M059J (cell line): ENCODE data around the gene CCDC192. TPM values are rescaled to one million over a fixed set of nuclear protein-coding genes. Genes with fewer than 3 reads are reported as not detected.
A peak's percentile ranks its signal among the peaks of the same experiment; 100 is the strongest.

ENCODE experiments used
- DNase-seq: peaks from one replicate; pipeline ENCODE4 v3.0.0-alpha.2; 2012; ENCODE audit warnings: low read depth
- total RNA-seq: library from RNA; depleted of rRNA; stranded (reverse); fragments of >200 nt; shearing (Covaris generic); gene quantifications from 2 replicates; pipeline ENCODE4 v1.2.3, GENCODE V29; 2014

CCDC192 gene
- total RNA-seq, 1 experiment from 2014 or later: not detected

DNA sequence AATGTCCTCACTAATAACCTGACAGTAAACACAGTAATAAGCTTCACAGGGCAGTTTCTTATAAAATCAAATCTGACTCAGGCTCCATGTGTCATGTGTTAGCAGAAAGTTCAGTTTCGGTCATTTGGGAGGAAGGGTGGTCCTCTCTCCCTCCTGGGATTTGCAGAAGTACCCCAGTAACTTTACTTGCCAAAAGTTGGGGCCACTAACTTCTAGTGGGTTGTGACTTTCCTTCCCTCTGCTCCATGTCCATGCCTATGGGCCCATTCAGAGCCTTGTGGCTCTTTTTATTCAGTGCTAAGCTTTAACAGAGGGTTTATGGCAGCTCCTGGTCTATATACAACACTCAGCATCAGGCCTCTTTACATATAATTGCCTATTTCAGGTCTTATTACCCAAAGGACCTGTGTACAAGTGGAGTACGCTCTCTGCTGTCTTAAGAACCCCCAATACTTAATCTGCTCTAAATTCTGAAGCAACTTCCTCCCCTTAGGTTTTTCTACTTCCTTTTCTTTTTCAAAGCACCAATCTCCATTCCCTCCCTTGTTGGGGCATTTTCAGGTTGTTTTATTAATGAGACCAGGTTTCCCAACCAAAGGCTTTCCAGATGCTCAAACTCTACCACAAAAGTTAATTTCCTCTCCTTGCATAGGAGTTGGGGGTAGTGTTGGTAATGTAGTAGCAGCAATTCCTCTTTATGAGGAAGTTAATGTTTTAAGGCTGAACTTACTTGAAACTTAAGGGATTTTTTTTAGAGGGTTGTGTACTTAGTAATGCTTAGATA lies 107.7 kb downstream of the CCDC192 start:
- DNase-seq: no peak

DNA sequence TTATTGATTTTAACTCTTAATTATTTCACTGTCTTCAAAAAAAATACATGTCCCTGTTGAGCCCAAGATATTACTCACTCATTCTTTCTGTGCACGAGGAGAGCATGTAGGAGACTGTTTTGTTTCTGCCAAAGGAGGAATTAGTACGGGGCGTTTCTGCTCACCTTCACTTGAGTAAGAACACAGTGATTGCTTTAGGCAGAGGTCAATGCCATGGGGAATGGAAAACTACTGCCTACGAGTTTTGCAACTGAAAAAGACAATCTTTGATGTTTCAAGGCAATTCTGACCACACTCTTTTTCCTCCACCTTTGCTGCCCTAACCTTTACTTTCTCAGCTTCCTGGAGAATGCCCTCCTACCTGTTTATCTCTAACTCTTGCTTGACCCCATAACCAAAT lies 109.4 kb downstream of the CCDC192 start:
- peak; percentile 78 for DNase-seq

DNA sequence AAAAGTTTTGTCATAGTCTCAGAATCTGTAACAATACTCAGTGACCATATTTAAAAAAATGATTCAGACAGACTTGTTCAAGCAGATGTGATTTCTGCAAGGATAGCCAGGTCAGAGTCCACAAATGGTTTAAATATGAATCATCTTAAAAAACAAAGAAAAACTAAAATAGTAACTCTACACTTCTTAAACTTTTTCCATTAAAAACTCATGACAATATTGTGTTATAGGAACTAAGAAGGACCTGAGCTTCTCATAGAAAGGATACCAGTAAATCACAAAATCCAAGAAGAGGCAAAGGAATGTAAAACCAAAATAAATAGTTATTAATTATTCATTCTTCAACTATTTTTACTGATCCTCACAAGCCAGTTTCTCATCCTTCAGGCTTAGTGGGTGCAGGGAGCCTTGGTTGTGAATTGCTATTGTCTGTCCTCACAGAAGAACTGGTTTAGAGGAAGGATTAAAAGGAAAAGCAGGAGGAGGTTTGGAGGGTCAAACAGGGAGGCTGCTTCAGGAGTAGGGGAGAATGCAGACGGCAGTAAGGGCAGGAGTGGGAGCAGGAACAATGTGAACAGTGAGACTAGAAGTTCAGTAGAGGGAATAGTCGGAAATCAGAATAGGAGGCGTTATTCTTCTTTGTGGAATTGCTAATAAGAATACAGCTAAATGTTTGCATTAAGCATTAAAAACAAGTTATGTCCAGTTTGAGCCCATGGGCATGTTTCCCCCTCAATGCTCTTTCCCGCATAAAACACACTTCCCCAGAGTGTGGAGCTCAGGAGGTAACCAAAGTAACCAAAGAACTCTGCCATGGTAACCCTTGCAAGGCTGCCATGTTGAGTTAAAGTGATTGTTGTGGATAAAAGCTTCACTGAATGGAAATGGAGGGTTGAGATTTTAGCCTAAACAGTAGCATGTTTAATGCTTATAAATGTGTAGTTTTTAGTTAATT lies 110.7 kb downstream of the CCDC192 start:
- peak; percentile 87 for DNase-seq

DNA sequence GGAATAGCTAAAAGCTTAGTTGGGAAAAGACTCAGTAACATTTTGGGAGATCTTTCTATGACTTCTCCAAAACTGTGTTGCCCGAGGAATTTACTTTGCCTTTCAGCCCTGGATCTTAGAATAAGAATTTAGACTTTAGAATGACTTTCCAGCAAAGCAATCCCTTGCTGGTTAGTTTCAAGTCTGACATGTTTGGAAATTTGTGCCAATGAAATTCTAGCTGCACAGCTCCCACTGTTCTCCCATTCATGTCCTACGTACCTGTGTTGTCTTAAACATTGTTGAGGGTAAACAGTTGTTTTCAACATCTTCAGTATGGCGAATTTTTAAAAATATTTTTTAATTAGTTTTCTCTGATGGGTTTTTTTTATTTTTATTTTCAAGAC lies 111.4 kb downstream of the CCDC192 start:
- no peak for DNase-seq

- peak; percentile 95 for DNase-seq
Measured at GRCh38 chr5:127820910-127821553, 117.8 kb downstream of the CCDC192 start.

GRCh38 chr5:127821896-127822295 lies 118.7 kb downstream of the CCDC192 start:
- DNase-seq: no peak

- DNase-seq: no peak
Measured at GRCh38 chr5:127824126-127824525, 120.9 kb downstream of the CCDC192 start.

GRCh38 chr5:127826011-127826410 lies 122.8 kb downstream of the CCDC192 start:
- DNase-seq: peak; percentile 84

- DNase-seq: no peak
Measured at GRCh38 chr5:127827451-127827850, 124.3 kb downstream of the CCDC192 start.

- DNase-seq: no peak
Measured at GRCh38 chr5:127830157-127830556, 127.0 kb downstream of the CCDC192 start.

DNA sequence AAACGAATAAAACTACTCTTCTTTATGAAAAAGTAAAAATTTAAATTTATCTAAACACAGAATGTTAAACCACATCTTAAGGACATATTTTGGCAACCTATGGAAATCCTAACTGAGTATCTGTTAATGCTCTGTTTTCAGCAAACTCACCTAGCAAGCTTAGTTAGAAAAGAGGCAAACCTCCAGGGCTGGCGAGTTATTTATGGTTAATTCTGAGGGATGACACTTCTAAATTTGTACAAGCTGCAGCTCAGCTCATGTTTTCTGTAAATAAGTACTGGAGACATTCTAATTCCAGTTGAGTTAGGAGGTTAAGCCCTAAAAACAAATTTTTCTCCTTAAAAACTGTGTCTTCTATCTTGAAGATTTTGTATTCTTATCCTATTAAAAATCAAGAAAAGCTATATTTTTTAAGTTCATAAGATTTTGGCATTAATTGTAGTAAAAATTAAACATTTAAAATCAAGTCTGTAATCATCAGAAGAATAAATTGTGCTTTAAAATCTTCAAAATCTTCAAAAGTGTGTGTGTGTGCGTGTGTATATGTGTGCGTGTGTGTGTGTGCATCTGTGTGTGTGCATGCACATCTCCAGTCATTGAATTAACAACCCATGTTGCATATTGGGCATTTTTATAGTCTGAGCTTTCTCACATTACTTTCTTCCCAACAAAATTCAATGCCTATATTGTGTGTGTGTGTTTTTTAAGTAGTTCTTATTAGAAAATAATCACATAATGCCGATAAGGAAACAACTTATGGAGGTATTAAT lies 127.8 kb downstream of the CCDC192 start:
- DNase-seq: no peak

DNA sequence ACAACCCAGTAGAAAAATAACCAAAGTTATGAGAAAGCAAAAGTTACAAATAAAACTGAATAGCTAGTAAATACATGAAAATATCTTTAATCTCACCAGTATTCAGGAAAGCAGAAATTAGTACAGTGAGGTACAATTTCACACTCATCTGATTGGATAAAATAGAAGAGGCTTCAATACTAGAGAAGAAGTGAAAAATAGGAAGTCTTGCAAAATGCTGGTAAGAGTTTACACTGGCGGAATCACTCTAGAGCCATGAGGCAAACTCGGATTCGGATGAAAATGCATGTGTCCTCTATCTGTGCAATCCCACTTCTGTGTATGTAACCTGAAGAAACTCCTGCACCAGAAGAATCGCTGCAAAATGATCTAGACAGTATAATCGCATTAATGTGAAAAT lies 128.9 kb downstream of the CCDC192 start:
- no peak for DNase-seq

DNA sequence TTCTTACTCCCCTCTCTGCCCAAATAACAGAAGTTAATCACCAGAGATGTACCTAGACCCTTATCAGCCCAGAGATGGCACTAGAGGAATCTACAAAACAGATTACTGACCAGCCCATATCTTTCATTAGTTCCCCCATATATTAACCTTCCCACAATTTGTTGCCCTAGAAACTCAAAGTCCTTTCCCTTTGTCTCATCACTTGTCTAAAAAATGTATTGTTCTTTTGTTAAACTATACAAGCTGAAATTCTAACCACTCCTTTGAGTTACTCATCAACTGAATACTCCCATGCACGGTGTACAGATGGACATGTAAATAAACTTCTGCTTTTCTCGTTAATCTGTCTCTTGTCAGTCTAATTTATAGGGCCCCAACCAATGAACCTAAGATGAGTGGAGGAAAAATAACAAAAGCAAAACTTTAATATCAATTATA lies 130.9 kb downstream of the CCDC192 start:
- peak; percentile 79 for DNase-seq

- peak; percentile 70 for DNase-seq
Measured at GRCh38 chr5:127834554-127834953, 131.4 kb downstream of the CCDC192 start.

GRCh38 chr5:127838661-127839060 lies 135.5 kb downstream of the CCDC192 start:
- peak; percentile 83 for DNase-seq

- no peak for DNase-seq
Measured at GRCh38 chr5:127839072-127839471, 135.9 kb downstream of the CCDC192 start.

- peak; percentile 39 for DNase-seq
Measured at GRCh38 chr5:127839496-127840197, 136.5 kb downstream of the CCDC192 start.

- no peak for DNase-seq
Measured at GRCh38 chr5:127840198-127840524, 137.0 kb downstream of the CCDC192 start.

GRCh38 chr5:127840809-127841208 lies 137.6 kb downstream of the CCDC192 start:
- no peak for DNase-seq

DNA sequence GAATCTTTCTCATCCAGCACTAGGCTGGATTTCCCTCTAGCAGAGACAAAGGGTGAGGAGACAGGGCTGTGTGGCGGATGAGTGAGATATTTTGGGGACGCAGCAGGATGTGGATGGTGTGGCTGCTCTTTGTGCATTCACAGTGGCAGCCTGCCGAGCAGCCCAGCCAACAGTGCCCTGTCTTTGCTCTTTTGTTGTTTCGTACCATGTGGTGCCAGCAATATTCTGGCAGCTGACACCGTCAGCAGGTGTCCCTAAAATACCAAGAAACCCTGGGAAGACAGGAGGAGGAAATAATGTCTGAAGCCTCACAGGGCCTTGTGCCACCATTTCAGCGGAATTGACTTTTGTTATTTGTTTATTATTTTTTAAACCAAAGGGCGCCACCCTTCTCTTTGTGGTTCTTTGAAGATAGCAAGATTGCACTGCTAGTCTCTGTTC lies 141.4 kb downstream of the CCDC192 start:
- DNase-seq: peak; percentile 54

DNA sequence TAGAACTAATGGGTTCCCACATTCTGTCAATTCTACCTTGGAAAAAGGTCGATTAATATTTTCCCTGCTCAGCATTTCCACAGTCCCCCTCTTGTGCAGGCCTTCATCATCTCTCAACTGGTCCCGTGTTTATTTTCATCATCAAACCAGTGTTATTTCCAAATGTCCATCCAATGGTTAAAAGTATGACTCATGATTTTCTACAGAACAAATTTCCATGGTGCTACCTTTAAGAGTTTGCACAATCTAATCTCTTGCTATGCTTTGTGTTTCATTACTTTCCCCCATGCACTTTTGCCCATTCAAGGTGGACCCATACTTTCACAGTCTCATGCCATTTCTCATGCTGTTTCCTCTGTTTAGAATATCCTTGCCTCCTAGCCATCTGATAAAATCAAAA lies 143.7 kb downstream of the CCDC192 start:
- peak; percentile 20 for DNase-seq
